ENCODE results near the gene USP47.

GRCh38 chr11:11969380-11970215, 127.8 kb downstream of the USP47 start:
- no peak for TF ChIP-seq CTCF (IDR thresholded peaks at IDR 0.05)
- TF ChIP-seq POLR2A (IDR thresholded peaks at IDR 0.05): no peak

All from lower leg skin (tissue), 3 donors.